ENCODE measurements around the gene KCNV2.

The KCNV2 gene

DNA sequence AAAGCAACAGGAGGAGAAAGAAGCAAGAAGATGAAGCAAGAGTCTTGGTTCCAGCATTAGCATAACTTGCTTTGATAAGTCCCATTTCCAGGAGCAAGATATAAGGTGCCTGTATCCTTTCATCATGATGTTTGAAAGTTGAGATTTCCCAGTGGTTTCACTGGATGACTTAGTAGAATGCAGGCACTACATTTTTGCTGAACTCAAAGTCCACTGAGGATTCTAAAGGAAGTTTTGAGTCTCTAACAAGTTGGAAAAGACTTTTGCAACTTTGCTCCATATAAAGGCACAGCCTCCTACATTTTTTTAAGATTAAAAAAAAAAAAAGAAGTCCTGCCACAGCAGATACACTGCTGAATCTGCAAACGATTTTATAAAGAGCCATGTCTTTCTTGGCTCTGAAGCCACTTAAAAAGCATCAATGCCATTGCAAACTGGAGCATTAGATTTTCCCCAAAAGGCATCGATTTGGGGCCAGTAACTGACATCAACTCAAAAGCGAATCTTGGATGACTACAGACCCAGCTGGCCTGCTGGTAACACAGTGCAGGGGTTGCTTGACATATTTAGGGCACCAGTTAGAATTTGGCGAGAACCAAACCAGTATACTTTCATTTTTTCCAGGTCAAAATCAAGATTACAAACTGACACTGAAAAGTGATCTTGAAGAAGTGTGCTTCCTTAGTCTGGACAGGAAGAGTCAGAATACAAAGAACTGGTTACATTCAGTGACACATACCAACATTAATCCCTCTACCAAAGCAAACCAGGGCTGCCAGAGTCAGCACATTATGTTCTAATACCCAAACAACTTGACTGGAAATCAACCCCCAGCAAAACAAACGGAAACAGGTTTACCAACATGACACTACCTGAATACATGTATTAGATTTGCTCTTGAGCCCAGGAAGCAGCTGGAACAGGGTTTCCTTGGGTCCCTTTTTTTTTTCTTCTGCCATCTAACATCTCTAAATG is 39.1 kb upstream of the KCNV2 start:
- no peak overlapping the region for H3K27ac ChIP-seq
- in situ Hi-C loops (cut with HindIII; ENCODE audit: low pct_ligation_motif_present, low sequenced_read_pairs), result no loop called here

GRCh38 chr9:2679011-2679410 is 38.3 kb upstream of the KCNV2 start:
- Histone ChIP-seq H3K36me3 (replicated peaks) (no peaks in the 10 kb centered on the region), H3K27me3 (replicated peaks) (no peaks in the 10 kb centered on the region), H3K4me3 (ENCODE audit: low read depth, low read length) (no peak overlapping the region), H3K27ac (no peak overlapping the region)
- DNase-seq, result no peak
- TF ChIP-seq CTCF (IDR thresholded peaks at IDR 0.05; ENCODE audit: low read depth, low read length, missing control alignments), result no peak
- in situ Hi-C loops (cut with HindIII; ENCODE audit: low pct_ligation_motif_present, low sequenced_read_pairs), result no loop called here

More for the DNA sequence above, 39.1 kb upstream of the KCNV2 start:
- no peak for TF ChIP-seq CTCF (IDR thresholded peaks at IDR 0.05; ENCODE audit: low read depth, low read length, missing control alignments)
- Histone ChIP-seq H3K27me3 (replicated peaks) (no peaks in the 10 kb centered on the region), H3K4me3 (ENCODE audit: low read depth, low read length) (no peak overlapping the region), H3K36me3 (replicated peaks) (no peaks in the 10 kb centered on the region)
- no peak for DNase-seq

DNA sequence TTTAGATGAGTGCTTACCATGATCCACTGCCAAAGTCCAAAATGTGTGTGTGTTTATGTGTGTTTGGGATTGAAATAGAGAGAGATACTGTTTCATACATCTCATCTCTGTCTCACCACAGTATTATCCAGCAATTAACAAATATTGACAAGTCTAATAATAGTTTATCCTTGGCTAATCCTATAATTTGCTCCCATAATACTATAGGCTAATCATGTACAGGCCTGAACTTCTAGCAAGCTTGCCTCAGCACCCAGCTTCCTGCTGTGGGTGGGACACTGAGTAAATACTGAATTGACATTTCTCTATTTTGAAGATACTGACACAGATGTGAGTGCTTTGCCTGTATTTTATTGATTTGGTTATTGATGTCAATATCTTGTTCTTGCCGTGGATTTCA is 35.3 kb upstream of the KCNV2 start:
- Histone ChIP-seq H3K4me3 (ENCODE audit: low read depth, low read length) (no peak overlapping the region), H3K36me3 (replicated peaks) (no peaks in the 10 kb centered on the region), H3K27ac (no peak overlapping the region), H3K27me3 (replicated peaks) (no peaks in the 10 kb centered on the region)
- in situ Hi-C loops (cut with HindIII; ENCODE audit: low pct_ligation_motif_present, low sequenced_read_pairs), result no loop called here
- DNase-seq, result no peak
- TF ChIP-seq CTCF (IDR thresholded peaks at IDR 0.05; ENCODE audit: low read depth, low read length, missing control alignments), result no peak

DNA sequence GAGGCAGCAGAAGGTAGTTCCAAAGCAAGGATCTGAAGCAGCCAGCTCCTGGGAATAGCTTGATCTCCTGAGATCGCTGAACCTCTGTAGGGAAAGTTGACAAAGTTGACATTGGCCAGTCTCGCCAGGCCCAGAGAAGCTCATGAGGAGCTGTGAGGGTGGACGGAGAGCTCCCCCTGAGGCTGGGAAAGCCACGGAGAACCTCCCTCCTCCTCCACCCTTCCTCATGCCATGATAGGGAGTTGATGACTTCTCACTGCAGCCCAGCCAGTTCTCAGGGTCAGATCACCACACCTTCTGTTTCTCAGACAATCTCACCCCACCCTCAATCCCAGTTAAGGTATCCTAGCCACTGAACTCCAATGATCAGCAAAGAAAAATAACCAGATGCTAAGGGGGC is 30.4 kb upstream of the KCNV2 start:
- no peak for TF ChIP-seq CTCF (IDR thresholded peaks at IDR 0.05; ENCODE audit: low read depth, low read length, missing control alignments)
- no peak for DNase-seq
- no peaks in the 10 kb centered on the region for H3K27me3 ChIP-seq (replicated peaks)
- no peaks in the 10 kb centered on the region for H3K36me3 ChIP-seq (replicated peaks)
- in situ Hi-C loops (cut with HindIII; ENCODE audit: low pct_ligation_motif_present, low sequenced_read_pairs), result no loop called here
- H3K4me3 ChIP-seq (ENCODE audit: low read depth, low read length), result no peak overlapping the region
- H3K27ac ChIP-seq, result no peak overlapping the region

GRCh38 chr9:2688636-2689035 is 28.7 kb upstream of the KCNV2 start:
- Histone ChIP-seq H3K27ac (no peak overlapping the region), H3K36me3 (replicated peaks) (no peaks in the 10 kb centered on the region), H3K27me3 (replicated peaks) (no peaks in the 10 kb centered on the region), H3K4me3 (ENCODE audit: low read depth, low read length) (no peak overlapping the region)
- TF ChIP-seq CTCF (IDR thresholded peaks at IDR 0.05; ENCODE audit: low read depth, low read length, missing control alignments), result no peak
- DNase-seq, result no peak
- in situ Hi-C loops (cut with HindIII; ENCODE audit: low pct_ligation_motif_present, low sequenced_read_pairs), result no loop called here
